ENCODE data around the gene PRPF6. TPM values are rescaled to one million over a fixed set of nuclear protein-coding genes. Genes with fewer than 3 reads are reported as not detected.
A peak's percentile ranks its signal among the peaks of the same experiment; 100 is the strongest.

The PRPF6 gene
- total and polyA plus RNA-seq, 2 of the 13 experiments (the other 11 are each of a cell fraction or from before 2014, with no cell fraction given), result 63.7 to 101 TPM

GRCh38 chr20:64050261-64051032 is 69.5 kb downstream of the PRPF6 start (continued):
- TF ChIP-seq ZNF749 (CRISPR knock-in tag; IDR thresholded peaks at IDR 0.05; ENCODE audit: borderline replicate concordance) (peak; percentile 9; the same call in 1 of the 2 replicates), RFXAP (CRISPR knock-in tag; IDR thresholded peaks at IDR 0.05; ENCODE audit: borderline replicate concordance) (peak; percentile 67; the same call in 1 of the 2 replicates), GPN1 (CRISPR knock-in tag; IDR thresholded peaks at IDR 0.05; ENCODE audit: borderline replicate concordance) (0 out of 2 replicates have a peak, but pooled peaks have one; percentile 82), SIX4 (CRISPR knock-in tag; IDR thresholded peaks at IDR 0.05) (no peak; the same call in 1 of the 2 replicates), MZF1 (CRISPR knock-in tag; IDR thresholded peaks at IDR 0.05; ENCODE audit: borderline replicate concordance) (peak; percentile 85), SRSF1 (optimal IDR thresholded peaks at IDR 0.05; ENCODE audit: low read depth, low read length) (peak; percentile 80), ZBTB1 (CRISPR knock-in tag; IDR thresholded peaks at IDR 0.05; ENCODE audit: borderline replicate concordance) (no peak; the same call in 1 of the 2 replicates), ZNF878 (CRISPR knock-in tag; IDR thresholded peaks at IDR 0.05) (no peak), ZUFSP (CRISPR knock-in tag; IDR thresholded peaks at IDR 0.05; ENCODE audit: borderline replicate concordance) (no peak), ZMYM4 (CRISPR knock-in tag; IDR thresholded peaks at IDR 0.05) (peak; percentile 44; the same call in 1 of the 2 replicates), KDM3A (CRISPR knock-in tag; IDR thresholded peaks at IDR 0.05; ENCODE audit: low read depth) (peak; percentile 83; the same call in 1 of the 2 replicates), ZFP41 (CRISPR knock-in tag; IDR thresholded peaks at IDR 0.05; ENCODE audit: borderline replicate concordance) (peak; percentile 39; the same call in 1 of the 2 replicates), ATF3 (CRISPR knock-in tag; IDR thresholded peaks at IDR 0.05) (peak; percentile 2; the same call in 1 of the 2 replicates)
- TF ChIP-seq, protein P1, sequence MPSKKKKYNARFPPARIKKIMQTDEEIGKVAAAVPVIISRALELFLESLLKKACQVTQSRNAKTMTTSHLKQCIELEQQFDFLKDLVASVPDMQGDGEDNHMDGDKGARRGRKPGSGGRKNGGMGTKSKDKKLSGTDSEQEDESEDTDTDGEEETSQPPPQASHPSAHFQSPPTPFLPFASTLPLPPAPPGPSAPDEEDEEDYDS (CRISPR knock-in tag; IDR thresholded peaks at IDR 0.05), result no peak; the same call in none of the 2 replicates
- TF ChIP-seq, protein P2, sequence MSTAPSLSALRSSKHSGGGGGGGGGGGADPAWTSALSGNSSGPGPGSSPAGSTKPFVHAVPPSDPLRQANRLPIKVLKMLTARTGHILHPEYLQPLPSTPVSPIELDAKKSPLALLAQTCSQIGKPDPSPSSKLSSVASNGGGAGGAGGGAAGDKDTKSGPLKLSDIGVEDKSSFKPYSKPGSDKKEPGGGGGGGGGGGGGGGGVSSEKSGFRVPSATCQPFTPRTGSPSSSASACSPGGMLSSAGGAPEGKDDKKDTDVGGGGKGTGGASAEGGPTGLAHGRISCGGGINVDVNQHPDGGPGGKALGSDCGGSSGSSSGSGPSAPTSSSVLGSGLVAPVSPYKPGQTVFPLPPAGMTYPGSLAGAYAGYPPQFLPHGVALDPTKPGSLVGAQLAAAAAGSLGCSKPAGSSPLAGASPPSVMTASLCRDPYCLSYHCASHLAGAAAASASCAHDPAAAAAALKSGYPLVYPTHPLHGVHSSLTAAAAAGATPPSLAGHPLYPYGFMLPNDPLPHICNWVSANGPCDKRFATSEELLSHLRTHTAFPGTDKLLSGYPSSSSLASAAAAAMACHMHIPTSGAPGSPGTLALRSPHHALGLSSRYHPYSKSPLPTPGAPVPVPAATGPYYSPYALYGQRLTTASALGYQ (CRISPR knock-in tag; IDR thresholded peaks at IDR 0.05), result peak; percentile 85; the same call in 1 of the 2 replicates
- TF ChIP-seq, protein P3, sequence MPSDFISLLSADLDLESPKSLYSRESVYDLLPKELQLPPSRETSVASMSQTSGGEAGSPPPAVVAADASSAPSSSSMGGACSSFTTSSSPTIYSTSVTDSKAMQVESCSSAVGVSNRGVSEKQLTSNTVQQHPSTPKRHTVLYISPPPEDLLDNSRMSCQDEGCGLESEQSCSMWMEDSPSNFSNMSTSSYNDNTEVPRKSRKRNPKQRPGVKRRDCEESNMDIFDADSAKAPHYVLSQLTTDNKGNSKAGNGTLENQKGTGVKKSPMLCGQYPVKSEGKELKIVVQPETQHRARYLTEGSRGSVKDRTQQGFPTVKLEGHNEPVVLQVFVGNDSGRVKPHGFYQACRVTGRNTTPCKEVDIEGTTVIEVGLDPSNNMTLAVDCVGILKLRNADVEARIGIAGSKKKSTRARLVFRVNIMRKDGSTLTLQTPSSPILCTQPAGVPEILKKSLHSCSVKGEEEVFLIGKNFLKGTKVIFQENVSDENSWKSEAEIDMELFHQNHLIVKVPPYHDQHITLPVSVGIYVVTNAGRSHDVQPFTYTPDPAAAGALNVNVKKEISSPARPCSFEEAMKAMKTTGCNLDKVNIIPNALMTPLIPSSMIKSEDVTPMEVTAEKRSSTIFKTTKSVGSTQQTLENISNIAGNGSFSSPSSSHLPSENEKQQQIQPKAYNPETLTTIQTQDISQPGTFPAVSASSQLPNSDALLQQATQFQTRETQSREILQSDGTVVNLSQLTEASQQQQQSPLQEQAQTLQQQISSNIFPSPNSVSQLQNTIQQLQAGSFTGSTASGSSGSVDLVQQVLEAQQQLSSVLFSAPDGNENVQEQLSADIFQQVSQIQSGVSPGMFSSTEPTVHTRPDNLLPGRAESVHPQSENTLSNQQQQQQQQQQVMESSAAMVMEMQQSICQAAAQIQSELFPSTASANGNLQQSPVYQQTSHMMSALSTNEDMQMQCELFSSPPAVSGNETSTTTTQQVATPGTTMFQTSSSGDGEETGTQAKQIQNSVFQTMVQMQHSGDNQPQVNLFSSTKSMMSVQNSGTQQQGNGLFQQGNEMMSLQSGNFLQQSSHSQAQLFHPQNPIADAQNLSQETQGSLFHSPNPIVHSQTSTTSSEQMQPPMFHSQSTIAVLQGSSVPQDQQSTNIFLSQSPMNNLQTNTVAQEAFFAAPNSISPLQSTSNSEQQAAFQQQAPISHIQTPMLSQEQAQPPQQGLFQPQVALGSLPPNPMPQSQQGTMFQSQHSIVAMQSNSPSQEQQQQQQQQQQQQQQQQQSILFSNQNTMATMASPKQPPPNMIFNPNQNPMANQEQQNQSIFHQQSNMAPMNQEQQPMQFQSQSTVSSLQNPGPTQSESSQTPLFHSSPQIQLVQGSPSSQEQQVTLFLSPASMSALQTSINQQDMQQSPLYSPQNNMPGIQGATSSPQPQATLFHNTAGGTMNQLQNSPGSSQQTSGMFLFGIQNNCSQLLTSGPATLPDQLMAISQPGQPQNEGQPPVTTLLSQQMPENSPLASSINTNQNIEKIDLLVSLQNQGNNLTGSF (CRISPR knock-in tag; IDR thresholded peaks at IDR 0.05), result peak; percentile 83

Measured in HepG2 (cell line).